Peyer's patch (tissue), 4 donors: ENCODE measurements around the gene PEX11G.

Source experiments
- CTCF ChIP-seq, 6 experiments: fragments of 450-650 bp in 4 of 6; fragments of 200-600 bp in 2 of 6; sonication (generic) in 1 of 6; IDR thresholded peaks; one replicate each; pipeline ENCODE4 v1.5.1; 2017 to 2019; ENCODE audit warnings: antibody characterized with exemption in 6 of 6, mild to moderate bottlenecking in 3 of 6, moderate library complexity in 1 of 6
- POLR2A ChIP-seq, 2 donors: fragments of 450-650 bp; IDR thresholded peaks; one replicate each; pipeline ENCODE4 v1.5.1; 2017; ENCODE audit warnings: antibody characterized with exemption in 2 of 2, mild to moderate bottlenecking in 2 of 2, moderate library complexity in 2 of 2

GRCh38 chr19:7478173-7478842 is 10.5 kb downstream of the PEX11G start:
- TF ChIP-seq CTCF (IDR thresholded peaks at IDR 0.05) (no peak), POLR2A (IDR thresholded peaks at IDR 0.05) (no peak)
